GM12878 (cell line): ENCODE data around the gene MITF.

Source experiments
- EP300 ChIP-seq, 2 experiments: fragments of 150-350 bp in 1 of 2; IDR thresholded peaks; 2 replicates each; pipeline ENCODE4 v1.6.1; 2011 to 2012; ENCODE audit warnings: low read depth in 2 of 2, low read length in 2 of 2, borderline replicate concordance in 1 of 2, improper control_type of control experiment in 1 of 2, inconsistent platforms in 1 of 2; ENCODE audit not compliant: control insufficient read depth in 1 of 2
- EZH2 ChIP-seq: IDR thresholded peaks from 2 replicates; pipeline ENCODE4 v1.6.1; 2012; ENCODE audit warnings: low read depth, mild to moderate bottlenecking, control low read depth, inconsistent platforms, low read length, borderline replicate concordance; ENCODE audit not compliant: control insufficient read depth
- KDM1A ChIP-seq: fragments of 200-600 bp; sonication (generic); IDR thresholded peaks from 2 replicates; pipeline ENCODE4 v1.6.1; 2016; ENCODE audit warnings: borderline replicate concordance
- MEF2A ChIP-seq: IDR thresholded peaks from 2 replicates; pipeline ENCODE4 v1.6.1; 2011; ENCODE audit warnings: low read depth, mild to moderate bottlenecking, low read length, moderate library complexity; ENCODE audit not compliant: insufficient read depth
- POLR2A ChIP-seq: IDR thresholded peaks from 2 replicates; pipeline ENCODE4 v1.6.1; 2011; ENCODE audit warnings: low read depth, mild to moderate bottlenecking, low read length
- STAT3 ChIP-seq: IDR thresholded peaks from 2 replicates; pipeline ENCODE4 v1.6.1; 2011; ENCODE audit warnings: low read depth, low read length, improper control_type of control experiment
- YY1 ChIP-seq: IDR thresholded peaks from 2 replicates; pipeline ENCODE4 v1.6.1; 2011; ENCODE audit warnings: low read depth, mild to moderate bottlenecking, low read length
- ZNF274 ChIP-seq: IDR thresholded peaks from one replicate; pipeline ENCODE4 v1.8.0; 2011; ENCODE audit not compliant: insufficient read length, insufficient read depth
- TF ChIP-seq, protein P1 (sequence below), 3 experiments: IDR thresholded peaks in 2 of 3; conservative IDR thresholded peaks in 1 of 3; 2 replicates each; pipeline ENCODE4 v1.5.1; 2011; ENCODE audit warnings: low read depth in 3 of 3, low read length in 3 of 3, mild to moderate bottlenecking in 3 of 3, control low read depth in 2 of 3, moderate library complexity in 2 of 3, inconsistent platforms in 1 of 3, mixed read lengths in 1 of 3; ENCODE audit not compliant: control insufficient read depth in 2 of 3, insufficient read depth in 1 of 3; ENCODE audit errors: extremely low read depth in 1 of 3
- TF ChIP-seq, protein P2 (sequence below): fragments of 150-350 bp; IDR thresholded peaks from 2 replicates; pipeline ENCODE4 v1.6.1; 2016; ENCODE audit warnings: low read depth, low read length
- TF ChIP-seq, protein P3 (sequence below): fragments of 450-650 bp; IDR thresholded peaks from 2 replicates; pipeline ENCODE4 v1.6.1; 2016; ENCODE audit warnings: mild to moderate bottlenecking

DNA sequence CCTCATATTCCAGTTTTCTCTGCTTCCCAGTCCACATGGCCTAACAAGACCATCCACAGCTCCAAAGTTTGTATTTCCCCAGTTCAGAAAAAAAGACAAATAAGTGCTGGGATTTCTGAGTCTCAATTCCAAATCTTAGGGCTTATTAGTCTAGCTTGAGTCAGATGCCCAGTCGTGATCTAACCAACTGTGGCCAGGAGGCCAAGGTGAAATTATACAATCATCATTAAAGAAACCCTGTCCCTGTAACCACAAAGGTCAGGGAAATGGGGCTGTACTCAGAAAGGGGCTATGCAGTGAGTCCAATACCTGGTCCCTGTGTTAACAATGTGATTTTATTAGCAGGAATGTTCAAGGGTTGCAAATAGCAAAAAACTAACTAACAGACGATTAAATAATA, 40.5 kb upstream of the MITF start:
- TF ChIP-seq ZNF274 (no peak), POLR2A (no peak), EP300 (IDR thresholded peaks at IDR 0.05; ENCODE audit: borderline replicate concordance in 1 of 2, control insufficient read depth in 1 of 2, low read depth in 2 of 2, low read length in 2 of 2) (no peak), EZH2 (no peak), STAT3 (no peak), YY1 (no peak), MEF2A (no peak), KDM1A (no peak)
- TF ChIP-seq, protein P1, sequence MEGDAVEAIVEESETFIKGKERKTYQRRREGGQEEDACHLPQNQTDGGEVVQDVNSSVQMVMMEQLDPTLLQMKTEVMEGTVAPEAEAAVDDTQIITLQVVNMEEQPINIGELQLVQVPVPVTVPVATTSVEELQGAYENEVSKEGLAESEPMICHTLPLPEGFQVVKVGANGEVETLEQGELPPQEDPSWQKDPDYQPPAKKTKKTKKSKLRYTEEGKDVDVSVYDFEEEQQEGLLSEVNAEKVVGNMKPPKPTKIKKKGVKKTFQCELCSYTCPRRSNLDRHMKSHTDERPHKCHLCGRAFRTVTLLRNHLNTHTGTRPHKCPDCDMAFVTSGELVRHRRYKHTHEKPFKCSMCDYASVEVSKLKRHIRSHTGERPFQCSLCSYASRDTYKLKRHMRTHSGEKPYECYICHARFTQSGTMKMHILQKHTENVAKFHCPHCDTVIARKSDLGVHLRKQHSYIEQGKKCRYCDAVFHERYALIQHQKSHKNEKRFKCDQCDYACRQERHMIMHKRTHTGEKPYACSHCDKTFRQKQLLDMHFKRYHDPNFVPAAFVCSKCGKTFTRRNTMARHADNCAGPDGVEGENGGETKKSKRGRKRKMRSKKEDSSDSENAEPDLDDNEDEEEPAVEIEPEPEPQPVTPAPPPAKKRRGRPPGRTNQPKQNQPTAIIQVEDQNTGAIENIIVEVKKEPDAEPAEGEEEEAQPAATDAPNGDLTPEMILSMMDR (IDR thresholded peaks at IDR 0.05 in 2 of 3, conservative IDR thresholded peaks at IDR 0.05 in 1 of 3; ENCODE audit: control insufficient read depth in 2 of 3, extremely low read depth in 1 of 3, insufficient read depth in 1 of 3, low read depth in 3 of 3, low read length in 3 of 3), result no peak
- TF ChIP-seq, protein P2, sequence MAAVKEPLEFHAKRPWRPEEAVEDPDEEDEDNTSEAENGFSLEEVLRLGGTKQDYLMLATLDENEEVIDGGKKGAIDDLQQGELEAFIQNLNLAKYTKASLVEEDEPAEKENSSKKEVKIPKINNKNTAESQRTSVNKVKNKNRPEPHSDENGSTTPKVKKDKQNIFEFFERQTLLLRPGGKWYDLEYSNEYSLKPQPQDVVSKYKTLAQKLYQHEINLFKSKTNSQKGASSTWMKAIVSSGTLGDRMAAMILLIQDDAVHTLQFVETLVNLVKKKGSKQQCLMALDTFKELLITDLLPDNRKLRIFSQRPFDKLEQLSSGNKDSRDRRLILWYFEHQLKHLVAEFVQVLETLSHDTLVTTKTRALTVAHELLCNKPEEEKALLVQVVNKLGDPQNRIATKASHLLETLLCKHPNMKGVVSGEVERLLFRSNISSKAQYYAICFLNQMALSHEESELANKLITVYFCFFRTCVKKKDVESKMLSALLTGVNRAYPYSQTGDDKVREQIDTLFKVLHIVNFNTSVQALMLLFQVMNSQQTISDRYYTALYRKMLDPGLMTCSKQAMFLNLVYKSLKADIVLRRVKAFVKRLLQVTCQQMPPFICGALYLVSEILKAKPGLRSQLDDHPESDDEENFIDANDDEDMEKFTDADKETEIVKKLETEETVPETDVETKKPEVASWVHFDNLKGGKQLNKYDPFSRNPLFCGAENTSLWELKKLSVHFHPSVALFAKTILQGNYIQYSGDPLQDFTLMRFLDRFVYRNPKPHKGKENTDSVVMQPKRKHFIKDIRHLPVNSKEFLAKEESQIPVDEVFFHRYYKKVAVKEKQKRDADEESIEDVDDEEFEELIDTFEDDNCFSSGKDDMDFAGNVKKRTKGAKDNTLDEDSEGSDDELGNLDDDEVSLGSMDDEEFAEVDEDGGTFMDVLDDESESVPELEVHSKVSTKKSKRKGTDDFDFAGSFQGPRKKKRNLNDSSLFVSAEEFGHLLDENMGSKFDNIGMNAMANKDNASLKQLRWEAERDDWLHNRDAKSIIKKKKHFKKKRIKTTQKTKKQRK, result no peak
- TF ChIP-seq, protein P3, sequence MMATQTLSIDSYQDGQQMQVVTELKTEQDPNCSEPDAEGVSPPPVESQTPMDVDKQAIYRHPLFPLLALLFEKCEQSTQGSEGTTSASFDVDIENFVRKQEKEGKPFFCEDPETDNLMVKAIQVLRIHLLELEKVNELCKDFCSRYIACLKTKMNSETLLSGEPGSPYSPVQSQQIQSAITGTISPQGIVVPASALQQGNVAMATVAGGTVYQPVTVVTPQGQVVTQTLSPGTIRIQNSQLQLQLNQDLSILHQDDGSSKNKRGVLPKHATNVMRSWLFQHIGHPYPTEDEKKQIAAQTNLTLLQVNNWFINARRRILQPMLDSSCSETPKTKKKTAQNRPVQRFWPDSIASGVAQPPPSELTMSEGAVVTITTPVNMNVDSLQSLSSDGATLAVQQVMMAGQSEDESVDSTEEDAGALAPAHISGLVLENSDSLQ, result no peak
